Activated CD8-positive, alpha-beta memory T cell treated with anti-CD3 and anti-CD28 coated beads, Interleukin-2, amount 50 U/mL, for 4 hours (primary cell): Measurements from ENCODE around the gene SFXN1.

Experiments used
- DNase-seq: peaks from one replicate; pipeline ENCODE4 v3.0.0-alpha.2; 2020

The SFXN1 gene

DNA sequence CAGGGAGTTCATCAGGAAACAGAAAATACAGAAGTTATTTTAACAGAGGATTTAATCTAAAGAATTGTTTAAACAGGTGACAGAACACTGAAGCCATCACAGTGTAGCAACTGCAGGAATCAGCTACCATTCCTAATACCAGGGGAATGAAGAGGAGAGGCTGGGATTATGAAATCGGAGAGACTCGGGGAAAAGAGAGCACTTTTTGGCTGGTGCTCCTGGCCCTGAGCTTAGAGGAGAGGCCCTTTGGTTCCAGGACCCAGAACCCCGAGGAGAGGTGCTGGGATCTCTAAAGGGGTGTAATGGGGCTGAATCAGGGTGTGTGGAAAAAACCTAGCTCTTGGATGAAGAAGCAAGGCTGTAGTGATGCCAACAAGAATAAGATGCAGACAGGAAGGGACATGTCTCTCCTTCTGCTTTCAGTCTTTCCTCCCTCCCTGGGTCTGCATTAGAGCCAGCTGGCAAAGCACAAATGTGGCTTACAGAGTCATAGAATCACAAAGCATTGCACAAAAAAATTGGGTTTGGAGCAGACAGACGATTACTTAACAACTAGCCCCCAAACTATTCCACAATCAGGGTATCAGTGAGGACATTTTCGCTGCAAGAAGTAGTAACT lies 11.6 kb upstream of the SFXN1 start:
- no peak for DNase-seq

DNA sequence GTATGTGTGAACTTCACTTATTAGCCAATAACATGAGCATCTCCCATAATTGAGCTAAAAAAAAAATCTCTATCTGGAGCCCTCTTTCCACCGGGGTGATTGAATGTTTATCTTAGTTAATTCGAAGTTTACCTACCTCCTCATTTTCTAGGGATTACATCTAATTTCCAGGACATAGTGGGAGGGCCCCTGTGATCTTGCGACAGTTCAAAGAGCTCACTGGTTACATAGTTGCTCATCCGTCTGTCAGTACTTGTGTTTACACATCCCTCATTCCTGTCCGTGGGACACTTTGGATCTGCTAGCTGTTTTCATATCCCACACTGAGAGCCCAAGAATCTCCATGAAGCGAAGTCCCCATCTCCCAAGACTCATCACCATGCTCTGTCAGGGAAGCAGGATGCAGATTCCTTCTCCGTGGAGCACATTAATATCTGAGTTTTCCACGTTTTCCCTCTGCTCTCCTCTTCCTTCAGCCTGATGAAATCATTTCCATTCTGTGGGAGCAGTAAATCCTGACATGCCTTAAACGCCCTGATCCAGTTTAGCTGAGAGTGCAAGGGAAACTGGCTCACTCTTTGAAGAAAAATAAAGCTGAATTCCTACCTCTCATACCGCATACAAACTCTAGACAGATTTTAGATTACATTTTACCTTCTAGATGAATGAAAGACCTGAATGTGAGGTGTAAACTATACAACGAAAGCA lies 10.2 kb upstream of the SFXN1 start:
- no peak for DNase-seq

DNA sequence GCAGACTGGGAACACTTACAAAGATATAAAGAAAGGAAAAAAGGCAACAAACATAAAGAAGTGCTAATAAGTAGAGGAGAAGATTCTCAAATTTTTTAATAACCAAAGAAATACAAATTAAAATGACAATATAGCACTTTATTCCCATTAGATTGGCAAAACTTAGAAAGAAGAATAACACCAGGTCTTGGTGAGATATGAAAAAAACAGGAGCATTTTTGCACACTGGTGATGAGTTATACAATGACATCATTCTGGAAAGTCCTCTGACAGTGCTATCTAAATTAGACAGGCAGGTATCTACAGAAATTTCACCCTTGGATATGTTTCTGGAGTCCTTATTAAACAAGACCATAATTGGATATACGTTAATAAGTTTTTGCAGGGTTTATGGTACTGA lies 9.5 kb upstream of the SFXN1 start:
- DNase-seq = no peak

DNA sequence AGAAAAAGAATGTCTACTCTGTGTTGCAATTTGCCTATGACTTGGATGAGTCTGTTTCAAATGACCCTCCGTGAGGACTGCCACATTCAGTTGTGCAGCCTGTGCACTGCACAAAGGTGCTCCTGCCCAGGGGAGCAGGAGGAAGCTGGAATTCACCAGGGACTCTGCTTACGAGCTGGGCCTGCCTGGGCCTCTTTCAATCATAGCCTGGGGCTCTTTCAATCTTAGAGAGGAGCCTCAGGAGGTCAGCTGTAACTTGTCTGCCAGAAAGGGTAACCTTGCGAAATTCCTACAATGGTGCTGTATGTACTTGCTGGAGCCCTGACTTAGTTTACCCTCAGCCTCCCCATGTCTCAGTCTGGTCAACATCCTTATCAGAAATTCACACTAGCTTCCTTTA lies 8.4 kb upstream of the SFXN1 start:
- DNase-seq = no peak

DNA sequence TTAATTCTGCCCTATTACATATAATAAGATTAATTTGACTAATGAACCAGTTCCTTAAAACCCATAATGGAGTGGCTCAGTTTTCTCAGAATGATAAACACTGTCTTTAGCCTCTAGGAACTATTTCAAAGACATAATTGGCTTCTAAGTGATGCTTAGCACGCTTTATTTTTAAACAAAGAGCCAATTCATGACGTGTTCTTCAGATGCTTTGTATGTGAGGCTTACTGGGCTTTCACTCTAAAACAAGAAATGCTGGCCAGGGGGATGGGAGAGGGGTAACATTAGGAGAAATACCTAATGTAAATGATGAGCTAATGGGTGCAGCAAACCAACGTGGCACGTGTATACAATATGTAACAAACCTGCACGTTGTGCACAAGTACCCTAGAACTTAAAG lies 7.6 kb upstream of the SFXN1 start:
- DNase-seq = no peak

DNA sequence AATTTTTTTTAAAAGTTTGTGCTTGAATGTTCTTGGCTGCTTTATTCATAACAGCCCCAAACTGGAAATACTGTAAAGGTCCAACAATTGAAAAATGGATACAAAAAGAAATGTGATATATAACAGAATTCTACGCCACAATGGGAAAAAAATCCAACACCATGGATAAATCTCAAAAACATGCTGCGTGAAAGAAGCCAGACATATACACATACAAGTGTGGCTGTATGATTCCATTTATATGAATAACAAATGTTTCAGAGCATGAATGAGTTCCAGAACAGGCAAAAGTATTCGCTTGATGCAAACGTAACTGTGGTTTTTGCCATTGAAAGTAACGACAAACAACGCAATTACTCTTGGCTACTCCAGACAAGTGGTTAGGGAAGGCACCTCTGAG lies 7.2 kb upstream of the SFXN1 start:
- DNase-seq = no peak

DNA sequence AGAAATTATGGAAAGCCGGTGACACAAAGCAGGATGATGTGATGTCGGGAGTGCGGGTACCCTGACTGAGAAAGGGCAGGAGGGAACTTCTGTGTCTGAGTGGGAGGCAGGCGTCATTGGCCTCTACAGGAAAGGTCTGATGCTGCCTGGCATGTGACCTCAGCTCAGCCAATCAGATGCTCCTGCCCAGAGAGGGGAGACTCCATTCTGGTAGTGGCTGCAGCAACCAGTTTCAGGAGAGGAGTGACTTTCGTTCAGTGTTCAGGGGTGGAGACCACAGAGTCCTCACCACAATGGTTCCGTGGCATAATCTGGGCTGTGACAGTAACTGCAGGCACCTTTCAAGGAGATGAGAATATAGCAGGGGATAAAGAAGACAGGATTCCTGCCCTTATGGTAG lies 6.7 kb upstream of the SFXN1 start:
- no peak for DNase-seq

DNA sequence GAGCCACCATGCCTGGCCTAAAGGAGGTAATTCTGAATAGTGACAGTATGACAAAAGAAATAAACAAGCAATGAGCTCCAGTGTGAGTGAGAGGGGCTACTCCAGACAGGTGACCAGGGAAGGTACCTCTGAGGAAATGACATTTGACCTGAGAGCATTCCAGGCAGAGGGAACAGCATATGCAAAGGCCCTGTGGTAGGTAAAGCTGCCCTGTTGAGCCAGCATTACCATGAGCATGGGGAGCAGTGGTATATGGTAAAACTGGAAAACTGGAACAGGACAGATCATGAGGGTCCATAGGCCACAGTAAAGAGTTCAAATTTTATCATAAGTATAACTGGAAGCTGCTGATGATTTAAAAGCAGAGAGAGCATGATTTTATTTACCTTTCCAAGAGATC lies 6.0 kb upstream of the SFXN1 start:
- DNase-seq = no peak

DNA sequence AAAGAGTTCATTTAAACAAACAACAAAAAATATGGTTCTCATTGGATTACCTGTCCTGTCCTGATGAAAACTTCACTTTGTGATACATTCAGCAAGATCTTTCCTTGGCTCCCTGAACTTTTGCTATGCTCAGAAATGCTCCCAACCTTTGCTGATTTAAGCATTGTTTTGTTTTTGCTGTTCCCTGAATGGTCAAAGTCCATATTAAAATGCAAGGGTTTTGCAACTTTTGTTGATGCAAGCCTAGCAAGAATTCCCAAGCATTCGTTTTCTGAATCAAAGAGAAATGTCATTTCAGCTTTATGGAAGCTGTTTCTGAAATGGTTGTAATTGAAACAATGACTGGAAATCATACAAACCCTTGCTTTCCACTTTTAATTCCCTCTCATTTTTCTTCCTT lies 3.1 kb upstream of the SFXN1 start:
- no peak for DNase-seq

DNA sequence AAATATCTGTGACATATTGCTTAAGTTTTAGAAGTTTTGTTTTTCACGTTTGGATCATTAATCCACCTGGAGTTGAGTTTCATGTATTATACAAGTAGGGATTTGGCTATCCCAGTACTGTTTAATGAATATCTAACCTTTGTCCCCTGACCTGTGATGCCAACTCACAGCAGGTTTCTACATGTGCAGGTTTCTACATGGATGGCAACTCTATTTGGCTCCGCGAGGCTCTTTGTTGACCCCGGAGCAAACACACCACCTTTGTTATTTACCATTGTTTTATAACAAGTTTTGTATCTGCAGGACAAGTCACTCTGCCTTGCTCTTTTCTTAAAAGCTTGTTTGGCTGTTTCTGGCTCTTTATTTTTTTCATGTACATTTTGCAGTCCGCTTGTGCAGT lies 920 bp upstream of the SFXN1 start:
- no peak for DNase-seq

DNA sequence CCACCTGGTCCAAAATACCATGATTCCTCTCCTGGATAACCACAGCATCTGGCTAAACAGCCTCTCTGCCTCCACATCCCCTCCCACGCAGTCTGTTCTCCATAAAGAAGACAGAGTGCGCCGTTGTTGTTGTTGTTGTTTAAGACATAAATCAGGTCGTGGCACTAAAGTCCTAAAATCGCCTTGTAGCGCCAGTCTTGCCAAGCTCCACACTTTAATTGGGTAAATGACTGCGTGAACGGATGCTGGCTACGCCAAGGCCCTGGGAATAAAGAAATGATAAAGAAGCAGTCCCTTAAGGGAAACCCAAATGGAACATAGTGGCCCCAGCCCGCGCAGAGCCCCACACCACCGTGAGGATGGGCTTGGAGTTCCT lies 364 bp upstream of the SFXN1 start:
- no peak for DNase-seq

DNA sequence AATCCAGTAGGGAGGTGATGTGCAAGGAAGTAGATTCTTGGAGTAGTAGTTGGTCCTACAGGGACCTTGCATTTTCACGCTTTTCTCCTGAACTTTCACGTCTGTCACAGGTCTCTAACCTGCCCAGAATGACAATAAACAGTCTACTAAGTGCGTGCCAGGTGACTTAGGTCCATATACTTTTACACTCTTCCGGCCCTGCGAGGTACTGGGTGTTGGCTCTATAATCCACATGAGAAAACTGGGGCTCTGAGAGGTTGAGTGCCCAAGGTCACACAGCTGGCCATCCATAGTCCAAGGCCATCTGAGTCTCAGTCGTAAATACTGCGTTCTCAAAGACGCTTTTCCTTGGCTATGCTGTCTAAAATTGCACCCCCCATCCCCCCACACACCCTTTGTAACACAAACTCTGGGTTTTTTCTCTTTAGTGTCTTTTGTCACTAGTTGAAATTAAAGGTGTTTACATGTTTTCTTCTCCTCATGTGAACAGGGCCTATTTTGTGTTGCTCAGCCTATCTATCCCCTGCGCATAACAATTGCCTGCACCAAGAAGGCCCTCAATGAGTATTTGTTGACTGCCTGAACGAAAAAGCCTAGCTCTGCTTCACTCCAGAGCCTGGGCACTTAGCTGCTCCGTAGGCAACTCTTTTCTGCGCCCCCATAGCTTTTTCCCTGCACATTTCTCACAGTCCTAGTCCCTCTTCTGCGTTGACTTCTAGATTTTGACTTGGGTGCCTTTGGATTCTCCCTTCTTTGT lies 943 bp downstream of the SFXN1 start:
- DNase-seq = no peak

DNA sequence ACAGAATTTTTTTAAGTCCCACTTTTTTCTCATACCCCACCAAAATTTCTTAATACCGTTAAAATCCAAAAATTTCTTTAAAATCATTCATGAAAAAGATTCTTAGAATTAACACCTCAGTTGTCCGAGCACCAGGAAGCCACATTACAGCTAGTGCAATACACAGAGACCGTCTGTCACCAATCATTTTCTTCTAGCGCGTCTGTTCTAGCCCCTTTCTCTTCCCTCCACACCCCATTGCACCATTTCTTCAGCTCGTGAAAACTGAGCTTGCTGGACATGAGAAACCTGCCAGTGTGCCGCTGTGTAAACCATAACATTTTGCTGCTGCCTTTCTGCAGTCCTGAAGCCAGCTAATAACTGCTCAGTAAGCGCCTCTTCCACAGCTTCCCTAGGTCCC lies 5.0 kb downstream of the SFXN1 start:
- no peak for DNase-seq

DNA sequence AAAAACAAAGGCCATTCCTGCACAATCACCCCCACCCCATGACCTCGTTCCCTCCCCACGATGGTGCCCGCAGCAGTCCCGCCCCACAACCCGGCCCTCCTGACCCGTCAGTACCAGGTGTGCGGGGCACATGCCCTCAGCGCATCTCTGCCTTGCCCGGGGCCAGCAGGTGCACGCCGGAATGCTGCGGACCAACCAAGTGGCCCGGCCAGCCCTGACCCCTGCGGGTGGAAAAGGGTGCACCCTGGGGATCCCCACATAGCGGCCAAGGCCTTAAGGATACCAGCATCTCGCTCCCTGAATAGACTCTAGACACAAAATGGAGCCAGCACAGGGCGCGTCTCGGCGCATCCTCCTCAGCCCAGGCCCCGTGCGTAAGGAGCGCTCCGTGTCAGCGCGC lies 6.0 kb downstream of the SFXN1 start:
- DNase-seq = no peak

DNA sequence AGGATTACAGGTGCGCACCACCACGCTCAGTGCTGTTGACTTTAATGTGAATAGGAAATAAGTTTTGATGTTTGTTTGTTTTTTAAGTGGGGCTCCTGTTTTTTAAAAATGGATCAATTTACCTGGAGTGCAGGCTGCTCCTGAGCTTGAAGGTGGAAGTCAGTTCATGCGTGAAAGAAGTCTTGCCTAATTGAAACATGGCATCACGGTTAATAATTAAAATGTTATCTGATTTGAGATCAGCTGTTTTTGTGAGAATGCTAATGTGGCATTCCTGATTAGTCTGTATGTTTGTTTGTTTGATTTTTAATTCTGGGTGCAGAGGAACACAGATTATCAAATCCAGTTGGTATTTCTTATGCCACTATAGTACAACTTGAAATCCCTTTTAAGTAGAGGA lies 6.5 kb downstream of the SFXN1 start:
- DNase-seq = no peak

DNA sequence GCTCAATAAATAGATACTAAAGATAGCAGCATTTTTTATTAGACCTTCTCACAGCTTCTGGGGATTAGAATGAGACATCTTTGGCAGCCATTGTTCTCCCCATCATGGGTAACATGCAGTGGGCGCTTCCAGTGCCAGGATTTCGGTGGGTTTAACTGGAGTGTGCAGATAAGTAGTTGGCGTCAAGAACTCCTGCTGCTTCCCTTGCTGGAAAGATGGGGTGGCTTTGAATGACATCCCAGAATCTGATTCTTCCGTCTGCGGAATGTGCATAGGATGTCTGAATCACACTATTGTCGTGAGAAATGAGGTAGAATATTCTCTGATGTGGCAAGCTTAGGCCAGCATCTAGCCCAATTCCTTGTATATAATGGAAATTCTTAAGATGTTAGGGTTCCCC lies 7.3 kb downstream of the SFXN1 start:
- DNase-seq = no peak

DNA sequence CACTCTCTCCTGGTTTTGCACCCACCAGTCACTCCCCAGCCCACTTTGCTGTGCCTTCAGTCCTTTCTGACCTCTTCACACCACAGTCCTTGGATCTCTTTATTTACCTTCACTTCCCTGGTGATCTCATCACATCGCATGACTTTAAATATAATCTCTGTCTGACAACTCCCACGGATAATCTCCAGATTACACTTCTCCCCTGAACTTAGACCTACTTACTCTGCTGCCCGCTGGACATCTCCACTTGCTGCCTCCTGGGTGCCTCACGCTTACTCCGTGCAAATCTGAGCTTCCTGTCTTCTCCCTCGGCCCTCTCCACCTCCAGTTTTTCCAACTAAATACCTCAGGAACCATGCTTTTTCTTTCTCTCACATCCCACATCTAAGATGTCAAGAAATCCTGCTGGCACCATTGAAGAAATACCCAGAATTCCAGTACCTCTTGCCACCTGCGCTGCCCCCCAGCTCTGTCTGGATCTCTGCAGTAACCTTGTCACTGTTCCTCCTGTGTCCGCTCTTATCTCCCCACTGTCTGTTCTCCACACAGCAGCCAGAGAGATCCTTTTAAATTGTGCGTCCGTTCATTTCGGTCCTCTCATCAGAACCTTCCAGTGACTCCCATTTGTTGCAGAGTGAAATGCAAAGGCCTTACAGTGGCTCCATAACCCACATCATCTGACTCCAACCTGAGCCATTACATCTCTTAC lies 9.3 kb downstream of the SFXN1 start:
- no peak for DNase-seq

DNA sequence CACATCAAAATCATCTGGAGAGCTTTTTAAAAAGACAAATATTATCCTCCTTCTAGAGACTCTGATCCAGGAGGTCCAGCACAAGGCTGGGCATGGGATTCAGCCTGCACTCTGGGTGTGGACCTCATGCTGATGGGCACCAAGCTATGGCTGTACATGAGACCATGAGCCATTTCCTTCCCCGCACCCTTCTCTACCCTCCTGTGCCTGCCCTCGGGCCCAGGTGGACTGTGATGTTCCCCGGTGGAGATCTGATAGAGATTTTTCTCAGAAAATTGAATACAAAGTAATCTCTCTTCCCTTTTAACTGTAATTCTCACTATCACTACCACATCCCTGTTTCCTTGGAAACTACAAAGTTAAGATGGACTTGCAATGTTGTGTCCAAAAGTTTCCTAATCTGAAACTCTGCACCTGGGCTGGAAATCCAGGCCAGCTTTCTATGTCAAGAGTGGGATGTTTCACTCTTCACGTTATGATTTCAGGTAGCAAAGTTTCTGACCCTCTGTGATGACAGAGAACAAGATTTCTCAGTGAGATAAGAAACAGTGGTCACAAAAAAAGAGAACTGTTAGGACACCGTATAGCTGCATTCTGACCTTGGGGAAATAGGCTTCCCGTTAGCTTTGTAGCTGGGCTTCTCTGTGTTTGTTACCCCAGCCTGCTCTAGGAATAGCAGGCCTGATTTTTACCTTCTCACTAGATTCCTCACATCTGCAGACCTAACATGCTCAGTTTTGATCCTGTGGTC lies 11.5 kb downstream of the SFXN1 start:
- DNase-seq = no peak

DNA sequence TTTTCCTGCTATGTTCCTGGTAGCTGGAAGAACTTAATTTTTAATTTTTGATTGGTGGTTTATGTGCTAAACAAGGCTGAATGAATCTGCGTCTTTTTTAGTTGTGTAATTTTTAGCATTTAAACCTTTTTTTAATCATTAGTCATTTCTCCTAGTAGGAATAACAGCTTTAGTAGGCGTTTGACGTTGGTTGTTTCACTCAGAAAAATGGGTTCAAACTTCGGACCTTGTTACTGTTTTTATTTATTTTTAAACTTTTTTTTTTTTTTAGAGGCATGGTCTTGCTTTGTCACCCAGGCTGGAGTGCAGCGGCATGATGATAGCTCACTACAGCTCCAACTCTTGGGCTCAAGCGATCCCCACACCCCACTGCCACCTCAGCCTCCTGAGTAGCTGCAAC lies 12.9 kb downstream of the SFXN1 start:
- no peak for DNase-seq

DNA sequence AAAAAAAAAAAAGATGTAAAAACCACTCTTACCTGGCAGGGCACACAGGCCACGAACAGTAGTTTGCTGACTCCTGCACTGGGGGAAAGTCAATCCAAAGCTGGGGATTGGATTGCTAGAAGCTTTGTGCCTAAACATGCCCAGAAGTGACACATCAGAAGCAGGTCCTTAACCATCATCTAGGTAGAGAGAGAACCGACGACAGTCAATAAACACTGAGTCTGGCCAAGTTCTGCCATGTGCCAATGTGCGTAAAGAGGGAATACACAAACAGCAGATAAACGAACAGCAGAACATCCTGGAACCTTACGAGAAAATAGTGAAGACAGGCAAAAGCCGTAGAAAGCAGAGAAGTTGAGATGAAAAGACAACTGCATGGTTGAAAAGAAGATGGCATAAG lies 14.9 kb downstream of the SFXN1 start:
- no peak for DNase-seq

DNA sequence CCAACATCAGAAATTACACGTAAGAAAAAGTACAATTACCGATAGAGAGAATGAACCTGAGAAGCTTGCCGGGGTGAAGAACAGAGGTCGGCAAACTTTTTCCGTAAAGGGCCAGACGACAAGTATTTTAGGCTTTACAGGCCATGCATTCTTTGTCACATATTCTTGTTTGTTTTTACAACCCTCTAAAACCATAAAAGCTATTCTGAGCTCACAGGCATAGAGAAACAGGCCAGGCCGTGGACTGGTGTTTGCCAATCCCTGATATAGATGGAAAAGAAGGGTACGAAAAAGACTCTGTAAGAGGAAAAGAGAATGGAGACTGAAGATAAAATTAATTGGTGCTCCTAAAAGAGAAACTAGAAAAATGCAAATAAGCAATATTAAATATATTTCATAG lies 15.4 kb downstream of the SFXN1 start:
- DNase-seq = no peak

DNA sequence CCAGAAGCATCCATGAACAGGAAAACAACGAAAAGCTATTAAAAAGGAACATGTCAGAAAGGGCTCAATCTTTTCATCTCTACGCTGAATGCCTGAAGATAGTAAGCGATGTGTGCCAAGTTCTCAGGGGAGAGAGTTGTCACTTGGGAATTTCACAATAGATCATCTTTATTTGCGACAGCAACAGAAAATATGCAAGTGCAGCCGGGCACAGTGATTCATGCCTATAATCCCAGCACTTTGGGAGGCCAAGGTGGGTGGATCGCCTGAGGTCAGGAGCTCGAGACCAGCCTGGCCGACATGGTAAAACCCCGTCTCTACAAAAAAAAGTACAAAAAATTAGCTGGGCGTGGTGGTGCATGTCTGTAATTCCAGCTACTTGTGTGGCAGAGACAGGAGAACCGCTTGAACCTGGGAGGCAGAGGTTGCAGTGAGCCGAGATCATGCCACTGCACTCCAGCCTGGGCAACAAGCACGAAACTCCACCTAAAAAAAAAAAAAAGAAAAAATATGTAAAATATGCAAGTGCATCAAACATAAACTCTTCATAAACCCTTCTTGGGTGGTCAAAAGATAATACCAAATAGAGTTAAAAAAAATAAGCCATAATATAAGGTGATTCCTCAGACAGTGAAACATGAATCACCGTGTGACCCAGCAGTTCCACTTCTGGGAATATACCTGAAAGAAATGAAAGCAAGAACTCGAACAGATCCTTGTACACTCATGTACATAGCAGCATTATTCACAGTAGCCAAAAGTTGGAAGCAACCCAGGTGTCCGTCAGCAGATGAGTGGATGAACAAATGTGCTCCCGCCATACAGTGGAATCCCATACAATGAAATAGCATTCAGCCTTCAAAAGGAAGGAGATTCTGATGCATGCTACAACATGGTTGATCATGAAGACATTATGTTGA lies 16.2 kb downstream of the SFXN1 start:
- no peak for DNase-seq
